Right ventricle myocardium inferior (tissue), 1 donor: Measurements from ENCODE around the gene PKP4. TPM values are rescaled to one million over a fixed set of nuclear protein-coding genes. Genes with fewer than 3 reads are reported as not detected.

Experiments
- ATAC-seq: fragments of 200-7000 bp; cut with Tn5 transposase; one replicate; pipeline ENCODE4 v1.9.1; 2020; ENCODE audit warnings: mild to moderate bottlenecking, moderate library complexity
- DNase-seq: peaks from one replicate; pipeline ENCODE4 v3.0.0; 2021; ENCODE audit errors: missing footprints
- intact Hi-C: fragments of 100-400 bp; cut with DNase I; formaldehyde crosslinking; loops from one replicate; pipeline ENCODE4 v1.11.0; 2022
- total RNA-seq: library from RNA; stranded (reverse); fragmentation: NEBNext Ultra II Directional; extraction: Animal tissue kit (Norgen Biotek cat#: 25700); gene quantifications from one replicate; pipeline ENCODE4 v1.2.1, GENCODE V29; 2021
- donor health status: DM: no; HTN: yes; CAD: no; lungs with severe emphysema.

The PKP4 gene
- total RNA-seq, 1 donor from 2014 or later, result 47.9 TPM

DNA sequence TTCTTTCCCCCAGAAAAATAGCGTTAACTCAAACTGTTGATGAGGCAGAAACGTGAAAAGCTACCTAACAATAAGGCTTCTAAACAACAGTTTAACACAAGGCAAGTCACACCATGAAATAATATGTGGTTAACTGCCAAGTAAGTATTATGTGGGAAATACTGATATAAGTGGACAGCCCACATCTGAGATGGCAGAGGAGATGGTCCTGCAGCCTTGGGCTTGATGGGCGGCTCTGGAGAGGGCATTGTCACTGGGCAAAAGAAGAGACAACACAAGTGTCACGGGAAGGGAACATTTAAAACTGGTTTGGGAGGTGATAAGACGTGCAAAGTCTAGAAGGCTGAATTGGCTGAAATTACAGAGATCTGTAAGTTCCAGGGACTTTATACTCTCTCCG is 147.2 kb downstream of the PKP4 start:
- intact Hi-C loops, result loop anchor here (10.0 kb wide), 1 partner anchor 141 kb away; no protein-coding TSS in a partner anchor
- no peak for ATAC-seq
- no peak for DNase-seq

DNA sequence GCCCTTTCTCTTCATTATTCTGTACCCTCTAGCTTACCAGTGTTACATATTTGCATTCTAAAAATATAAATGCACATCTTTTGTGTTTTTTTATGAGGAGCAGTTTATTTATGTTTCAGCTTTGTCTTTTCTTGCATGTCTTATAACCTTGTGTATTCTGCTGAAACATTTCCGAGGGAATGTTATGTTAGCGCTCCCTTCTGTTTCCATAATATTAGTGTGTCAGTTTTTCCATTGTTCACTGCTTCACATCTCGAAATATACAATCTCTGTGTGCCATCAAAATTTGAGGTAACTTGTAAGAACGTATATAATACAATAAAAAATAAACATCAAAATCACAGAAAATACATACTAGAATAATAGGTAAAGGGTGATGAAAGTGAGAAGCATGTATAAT is 153.3 kb downstream of the PKP4 start:
- intact Hi-C loops, result loop anchor here (10.0 kb wide), 1 partner anchor 155 kb away; the partner anchor contains the start of genes CCDC148 and PKP4
- no peak for DNase-seq
- ATAC-seq, result no peak

DNA sequence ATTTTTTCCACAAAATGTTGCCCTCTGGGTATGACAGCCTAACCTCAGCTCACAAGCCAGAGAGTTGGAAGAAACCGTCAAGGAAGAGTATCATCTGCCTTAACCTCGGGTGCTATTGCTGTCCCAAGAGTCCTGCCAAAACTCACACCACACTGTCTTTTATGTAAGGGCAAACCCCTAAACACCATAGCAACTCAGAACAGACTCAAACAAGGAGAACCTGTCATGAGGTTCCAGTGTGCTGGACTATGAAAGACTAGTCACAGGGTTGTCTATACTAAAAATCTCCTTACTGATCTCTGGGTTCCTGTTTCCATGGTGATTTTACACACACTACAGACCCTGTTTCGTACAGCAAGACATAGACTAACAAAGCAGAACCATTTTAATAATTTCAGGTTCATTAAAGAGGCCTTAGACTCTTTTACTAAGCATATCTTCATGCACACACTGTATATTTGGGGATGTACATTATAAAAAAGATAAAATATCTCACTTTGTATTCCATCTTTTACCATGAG is 159.8 kb downstream of the PKP4 start:
- ATAC-seq, result no peak

DNA sequence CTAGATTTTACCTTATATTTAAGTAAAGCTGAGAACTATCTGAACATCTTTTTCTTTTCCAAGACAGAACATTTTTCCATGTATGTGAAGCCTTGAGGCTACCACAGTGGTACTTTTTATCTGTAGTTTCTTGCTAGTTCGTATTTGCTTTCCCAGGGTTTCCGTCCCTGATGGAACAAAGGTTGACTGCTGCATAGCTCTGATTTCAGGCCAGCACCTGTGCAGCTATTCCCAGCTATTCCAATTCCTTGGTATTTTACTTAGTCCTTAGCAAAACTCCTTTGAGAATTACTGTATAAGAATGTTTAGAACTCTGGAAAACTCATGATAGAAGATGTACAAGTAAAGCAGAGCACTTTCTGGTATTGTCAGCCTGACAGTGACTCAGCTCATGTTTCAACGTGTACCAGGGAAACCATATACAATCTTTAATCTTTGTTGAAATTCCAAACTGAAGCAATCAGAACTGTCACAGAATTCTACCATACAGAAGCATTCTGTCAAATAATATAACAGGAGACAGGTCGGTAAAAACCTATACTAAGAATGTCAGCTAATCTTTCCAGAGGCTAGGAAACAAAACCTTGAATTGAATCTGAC is 162.2 kb downstream of the PKP4 start:
- ATAC-seq (no peak), DNase-seq (no peak)
- intact Hi-C loops, result loop anchor here (10.0 kb wide), 1 partner anchor 164 kb away; the partner anchor contains the start of genes CCDC148 and PKP4

More for the DNA sequence above, 159.8 kb downstream of the PKP4 start:
- intact Hi-C loops, result loop anchor here (10.0 kb wide), 1 partner anchor 162 kb away; the partner anchor contains the start of genes CCDC148 and PKP4
- DNase-seq, result no peak

DNA sequence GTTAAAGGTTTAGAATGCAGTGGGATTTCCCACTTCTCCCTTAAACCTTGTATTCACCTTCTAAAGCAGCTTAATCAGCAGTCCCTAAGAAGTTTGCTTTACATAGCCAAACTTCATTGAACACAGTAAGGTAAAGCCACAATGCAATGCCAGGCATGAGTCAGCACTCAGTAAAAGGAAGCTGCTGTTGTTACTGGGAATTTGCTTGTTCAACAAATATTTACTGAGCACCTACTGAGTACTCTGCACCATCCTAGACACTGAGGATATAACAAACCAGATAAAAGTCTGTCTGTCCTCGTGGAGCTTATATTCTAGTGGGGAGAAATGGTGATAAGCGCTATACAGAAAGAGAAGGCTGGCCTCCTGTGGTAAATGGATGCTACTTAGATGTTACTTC is 162.7 kb downstream of the PKP4 start:
- intact Hi-C loops, result loop anchor here (10.0 kb wide), 1 partner anchor 165 kb away; the partner anchor contains the start of genes CCDC148 and PKP4
- no peak for DNase-seq
- ATAC-seq, result no peak

DNA sequence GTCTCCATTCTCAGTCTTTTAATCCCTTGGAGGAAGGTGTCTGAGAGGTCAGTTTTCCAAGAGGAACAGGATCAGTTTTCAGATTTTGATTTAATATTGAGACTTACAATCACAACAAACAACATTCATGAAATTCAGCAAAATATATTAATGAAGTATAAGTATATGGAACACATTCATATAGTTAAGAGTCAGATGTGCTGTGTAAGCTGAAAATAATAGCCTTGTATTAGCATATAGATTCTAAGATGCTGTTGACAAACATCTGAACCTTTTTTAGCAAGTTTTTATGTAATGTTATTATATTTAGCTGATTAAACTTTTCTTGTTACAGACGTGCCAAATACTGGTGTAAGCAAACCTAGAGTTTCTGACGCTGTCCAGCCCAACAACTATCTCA is 163.9 kb downstream of the PKP4 start:
- intact Hi-C loops, result no loop called here
- ATAC-seq (no peak), DNase-seq (no peak)

DNA sequence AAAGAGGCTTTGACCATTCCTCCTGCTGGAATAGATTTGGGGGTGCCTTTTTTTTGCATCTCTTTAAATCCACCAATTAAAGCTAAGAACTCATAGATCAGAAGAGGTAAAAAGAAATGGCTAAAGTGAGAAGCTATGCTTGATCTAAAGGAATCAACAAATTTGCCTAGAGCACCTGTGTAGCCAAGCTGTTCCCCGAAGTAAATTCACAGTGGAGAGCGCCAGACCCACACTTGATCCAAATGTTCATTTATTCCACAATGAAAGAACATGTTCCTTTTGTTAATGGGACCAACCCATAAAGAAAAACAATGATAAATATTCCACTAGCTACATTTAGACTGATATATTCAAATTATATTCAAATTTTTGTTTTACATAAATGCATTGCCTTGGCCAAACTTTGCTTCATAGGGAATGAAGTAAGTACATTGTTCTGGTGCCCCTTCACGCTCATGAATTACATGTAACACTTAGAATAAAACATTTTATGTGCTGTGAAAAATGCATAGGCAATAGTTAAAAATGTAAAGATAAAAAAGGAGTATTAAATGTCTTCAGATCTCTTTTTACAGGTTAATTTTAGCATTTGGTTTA is 167.4 kb downstream of the PKP4 start:
- no peak for ATAC-seq
- intact Hi-C loops, result no loop called here
- no peak for DNase-seq

DNA sequence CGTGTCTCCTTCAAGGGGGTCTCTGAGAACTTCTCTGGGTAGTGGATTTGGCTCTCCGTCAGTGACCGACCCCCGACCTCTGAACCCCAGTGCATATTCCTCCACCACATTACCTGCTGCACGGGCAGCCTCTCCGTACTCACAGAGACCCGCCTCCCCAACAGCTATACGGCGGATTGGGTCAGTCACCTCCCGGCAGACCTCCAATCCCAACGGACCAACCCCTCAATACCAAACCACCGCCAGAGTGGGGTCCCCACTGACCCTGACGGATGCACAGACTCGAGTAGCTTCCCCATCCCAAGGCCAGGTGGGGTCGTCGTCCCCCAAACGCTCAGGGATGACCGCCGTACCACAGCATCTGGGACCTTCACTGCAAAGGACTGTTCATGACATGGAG is 168.2 kb downstream of the PKP4 start:
- intact Hi-C loops, result no loop called here
- ATAC-seq (no peak), DNase-seq (no peak)

DNA sequence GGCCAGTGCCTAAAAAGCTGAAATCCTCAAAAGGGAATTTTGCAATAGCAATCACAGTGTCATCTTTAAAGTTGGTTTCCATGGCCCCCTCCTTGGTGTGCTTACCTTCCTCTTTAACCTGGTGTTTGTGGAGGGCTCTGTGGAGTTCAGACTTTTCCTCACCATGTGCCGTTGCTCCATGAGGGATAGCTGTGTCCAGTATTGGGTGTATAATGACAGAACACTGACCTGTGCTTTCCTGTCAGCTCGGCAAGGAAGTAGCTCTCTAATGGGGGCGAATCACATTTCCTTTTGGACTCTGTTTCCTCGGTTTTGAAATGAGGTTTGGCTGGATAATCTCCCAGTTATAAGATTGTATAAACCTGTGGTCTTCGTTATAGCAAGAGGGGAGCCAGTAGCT is 172.4 kb downstream of the PKP4 start:
- DNase-seq (no peak), ATAC-seq (no peak)
- intact Hi-C loops, result no loop called here

DNA sequence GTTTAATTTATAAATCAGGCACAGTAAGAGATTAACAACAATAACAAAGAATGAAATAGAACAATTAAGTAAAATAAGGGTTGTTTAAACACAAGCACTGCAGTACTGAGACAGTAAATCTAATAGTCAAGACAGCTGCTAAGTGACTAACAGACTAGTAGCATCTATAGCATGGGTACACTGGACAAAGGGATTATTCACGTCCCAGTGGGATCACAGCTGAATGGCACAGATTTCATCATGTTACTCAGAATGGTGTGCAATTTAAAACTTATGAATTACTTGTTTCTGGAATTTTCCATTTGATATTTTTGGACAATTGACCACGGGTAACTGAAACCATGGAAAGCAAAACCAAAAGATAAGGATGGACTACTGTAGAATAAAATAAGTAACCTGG is 176.5 kb downstream of the PKP4 start:
- ATAC-seq, result no peak
- DNase-seq, result no peak
- intact Hi-C loops, result no loop called here

DNA sequence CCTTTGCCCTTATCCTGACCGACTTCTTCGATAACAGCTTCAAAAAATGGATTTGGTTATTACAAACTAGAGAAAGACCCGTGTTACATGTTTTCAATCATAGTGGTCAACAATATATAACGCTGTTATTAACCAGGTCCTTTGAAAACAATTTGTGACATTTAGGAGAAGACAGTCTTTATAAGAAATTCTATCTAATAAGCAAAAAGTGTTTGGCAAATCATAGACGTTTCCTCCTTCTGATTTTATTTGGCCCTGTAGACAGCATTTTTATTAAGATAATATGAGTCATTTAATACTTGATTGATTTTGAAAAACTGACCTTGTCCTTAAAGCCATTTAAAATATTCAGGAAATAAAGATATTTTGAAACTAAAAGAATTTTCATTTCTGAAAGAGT is 177.9 kb downstream of the PKP4 start:
- ATAC-seq (no peak), DNase-seq (no peak)
- intact Hi-C loops, result no loop called here

DNA sequence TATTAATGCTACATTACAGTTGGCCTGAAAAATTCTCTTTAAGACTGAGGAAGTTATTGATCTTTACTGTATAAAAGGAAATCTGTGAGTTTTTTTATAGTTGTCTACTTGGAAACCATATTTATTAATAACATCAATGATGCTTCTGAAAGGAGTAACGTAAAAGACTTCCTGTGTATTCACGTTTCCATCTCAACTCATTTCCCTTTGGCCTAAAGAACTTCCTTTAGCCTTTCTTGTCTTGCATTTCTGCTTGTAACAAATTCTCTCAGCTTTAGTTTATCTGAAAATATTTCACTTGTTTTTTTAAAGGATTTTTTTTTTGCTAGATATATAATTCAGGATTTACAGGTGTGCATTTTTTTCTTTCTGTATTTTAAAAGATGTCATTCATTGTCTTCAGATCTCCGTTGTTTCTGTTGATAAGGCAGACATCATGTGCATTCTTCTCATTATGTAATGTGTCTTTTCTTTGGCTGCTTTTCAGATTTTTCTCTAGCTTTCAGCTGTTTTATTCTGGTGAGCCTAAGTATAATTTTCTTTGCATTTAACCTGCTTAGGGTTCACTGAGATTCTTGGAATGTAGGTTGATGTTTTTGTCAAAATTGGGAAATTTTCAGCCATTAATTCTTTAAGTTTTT is 179.3 kb downstream of the PKP4 start:
- intact Hi-C loops, result no loop called here
- DNase-seq, result no peak

DNA sequence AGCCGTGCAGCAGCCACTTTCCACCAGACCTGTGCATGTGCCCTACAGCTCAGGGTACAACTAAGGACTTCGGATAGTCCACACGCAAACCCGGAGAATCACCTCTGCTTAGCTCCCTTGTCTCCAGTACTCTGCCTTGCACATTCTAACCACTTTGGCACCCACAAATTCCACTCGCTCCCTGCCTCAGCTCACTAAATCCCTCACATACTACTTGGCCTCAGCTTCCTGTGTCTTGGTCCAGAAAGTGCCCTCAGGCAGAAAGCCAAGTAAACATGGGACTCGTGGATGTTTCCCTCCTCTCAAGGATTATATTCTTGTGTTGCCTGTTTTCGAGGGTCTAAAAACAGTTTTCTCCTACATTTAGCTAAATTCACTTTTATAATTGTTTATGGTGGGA is 180.6 kb downstream of the PKP4 start:
- intact Hi-C loops, result no loop called here
- ATAC-seq (no peak), DNase-seq (no peak)

More for the DNA sequence above, 179.3 kb downstream of the PKP4 start:
- no peak for ATAC-seq

DNA sequence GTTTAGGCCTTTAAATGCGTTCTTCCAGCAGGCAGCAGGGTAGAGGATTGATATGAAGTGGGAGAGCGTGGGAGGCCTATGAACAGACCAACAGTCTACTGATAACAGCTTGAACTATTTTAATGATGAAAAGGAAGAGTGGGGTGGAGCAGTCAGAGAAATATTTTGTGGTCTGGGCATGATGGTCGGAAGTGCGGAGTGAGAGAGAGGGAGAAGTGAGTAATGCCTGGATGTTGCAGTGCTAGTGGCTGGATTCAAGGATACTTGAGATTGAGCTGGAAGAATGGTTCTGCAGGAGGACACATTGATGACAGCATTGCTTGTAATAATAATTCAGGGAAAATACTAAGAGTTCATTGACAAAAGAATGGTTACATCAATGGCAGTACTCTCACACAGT is 187.4 kb downstream of the PKP4 start:
- intact Hi-C loops, result no loop called here
- no peak for ATAC-seq
- no peak for DNase-seq

DNA sequence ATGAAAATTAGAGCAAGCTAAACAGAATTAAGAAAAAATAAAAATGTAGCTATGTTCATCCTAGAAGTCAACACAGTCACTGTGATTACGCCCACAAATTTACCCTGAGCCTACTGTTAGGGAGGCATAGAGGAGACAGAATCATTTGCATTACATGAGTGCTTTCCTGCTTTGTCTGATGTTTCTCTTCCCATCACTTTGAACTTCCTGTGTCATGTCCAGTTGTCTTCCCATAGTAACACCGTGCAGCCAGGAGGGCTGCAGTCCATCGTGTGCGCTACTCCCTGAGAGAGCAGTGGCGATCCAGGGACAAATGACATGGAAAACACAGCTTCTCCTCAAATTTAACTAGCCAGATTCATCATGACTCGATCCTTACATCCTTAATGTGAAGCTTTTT is 188.5 kb downstream of the PKP4 start:
- no peak for ATAC-seq
- intact Hi-C loops, result no loop called here
- no peak for DNase-seq

DNA sequence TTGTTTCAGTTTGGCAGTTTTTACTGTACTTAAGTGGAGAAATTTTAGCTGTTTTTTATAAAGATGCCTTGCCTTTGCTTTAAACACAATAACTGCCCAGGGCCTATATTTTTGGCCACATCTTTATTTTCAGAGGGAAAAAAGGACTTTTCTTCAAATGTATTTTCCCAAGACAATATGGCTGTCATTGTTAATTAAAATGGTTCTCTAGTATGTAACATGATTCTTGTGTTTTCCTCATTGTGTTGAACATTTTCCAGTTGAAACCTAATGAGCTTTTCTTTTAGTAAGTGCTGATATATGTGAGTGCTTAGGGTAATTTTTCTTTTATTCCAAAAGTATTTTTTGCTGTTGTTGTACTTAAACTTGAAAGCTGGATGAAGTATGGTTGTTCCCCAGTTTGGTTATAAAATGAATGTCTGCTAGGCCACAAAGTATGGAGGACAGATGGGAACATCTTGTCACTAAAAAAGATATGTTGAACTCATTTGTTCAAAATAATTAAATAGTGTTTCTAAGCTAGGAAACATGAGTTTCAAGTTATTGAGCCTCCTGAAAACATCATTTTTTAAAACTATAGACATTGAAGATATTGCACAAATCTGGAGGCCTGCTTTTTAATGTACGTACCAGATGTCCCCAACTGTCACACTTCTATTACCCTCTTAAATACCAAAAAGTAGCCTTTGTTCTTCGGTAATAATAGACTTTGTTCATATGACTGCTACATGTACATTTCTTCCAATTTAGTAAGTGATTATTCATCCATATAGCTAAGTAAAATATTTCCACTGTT is 190.9 kb downstream of the PKP4 start:
- intact Hi-C loops, result no loop called here
- ATAC-seq (no peak), DNase-seq (no peak)

DNA sequence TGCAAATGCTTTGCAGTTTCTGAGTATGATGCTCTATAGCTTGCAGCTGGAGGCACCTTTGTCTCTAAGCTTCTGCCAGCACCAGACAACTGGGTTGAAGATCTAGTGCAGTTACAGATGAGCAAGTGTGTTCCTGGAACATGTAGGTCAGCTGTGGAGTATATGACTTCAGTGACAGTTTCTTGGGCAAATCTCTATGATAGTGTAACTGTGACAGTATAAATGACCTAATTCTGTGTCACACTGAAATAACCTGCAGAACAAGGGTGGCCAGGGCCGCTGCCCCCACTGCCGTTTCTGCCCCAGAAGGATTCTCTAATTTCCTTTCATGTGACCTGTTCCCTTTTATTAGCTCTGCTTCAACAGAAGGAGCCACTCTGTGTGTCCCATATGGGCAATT is 193.1 kb downstream of the PKP4 start:
- DNase-seq, result no peak
- ATAC-seq, result no peak
- intact Hi-C loops, result no loop called here

DNA sequence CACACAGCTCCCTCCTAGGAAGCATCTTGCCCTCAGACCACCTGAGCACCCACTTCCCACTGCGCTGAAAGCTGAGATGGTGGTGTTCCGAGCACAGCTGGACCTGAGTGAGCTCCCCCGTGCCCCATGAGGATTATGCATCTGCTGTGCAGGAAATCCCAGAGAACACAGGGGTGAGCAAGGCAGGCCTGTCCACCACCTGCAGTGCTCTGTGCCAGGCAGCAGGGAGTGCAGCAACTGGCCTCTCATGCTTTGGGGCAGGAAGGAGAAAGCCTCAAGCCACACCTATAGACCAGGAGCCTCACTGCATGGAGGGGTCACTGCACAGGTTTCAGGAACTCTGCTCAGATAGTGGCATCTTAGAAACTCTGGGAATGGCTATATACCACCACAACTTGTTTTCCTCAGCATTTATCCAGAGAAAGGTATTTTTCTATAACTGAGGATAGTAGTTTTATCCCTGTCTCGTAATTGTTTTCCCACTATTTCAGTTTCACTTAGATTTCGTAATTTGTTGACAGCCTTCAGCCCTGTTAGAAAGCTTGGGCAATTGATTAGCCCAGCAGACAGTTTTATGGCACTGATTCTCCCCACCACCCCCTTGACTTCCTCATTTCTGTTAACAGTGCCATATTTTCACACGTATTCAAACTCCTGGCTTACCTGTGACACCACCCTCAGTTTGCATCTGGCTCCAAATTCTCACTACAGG is 194.1 kb downstream of the PKP4 start:
- intact Hi-C loops, result no loop called here
- ATAC-seq (peak; percentile 32), DNase-seq (no peak)
